T-helper 2 cell treated with Interferon-gamma antibody and Interleukin-4, amounts not matched to agents 100 ng/mL and 5 ng/mL, for 36 hours (primary cell): Measurements from ENCODE around the gene JMJD1C. TPM values are rescaled to one million over a fixed set of nuclear protein-coding genes. Genes with fewer than 3 reads are reported as not detected.
"Not testable (repeated sequence)": the region's sequence is repeated elsewhere in the genome, so short reads cannot be mapped to it uniquely, and the experiment has no call there.

ENCODE experiments used
- intact Hi-C: fragments of 100-400 bp; cut with micrococcal nuclease; formaldehyde crosslinking; loops from one replicate; pipeline ENCODE4 v1.15.1; 2023
- total RNA-seq: library from RNA; stranded (reverse); gene quantifications from 2 replicates; pipeline ENCODE4 v1.2.3, GENCODE V29; 2022

The JMJD1C gene
- total RNA-seq, 1 donor from 2014 or later = 43.3 TPM

DNA sequence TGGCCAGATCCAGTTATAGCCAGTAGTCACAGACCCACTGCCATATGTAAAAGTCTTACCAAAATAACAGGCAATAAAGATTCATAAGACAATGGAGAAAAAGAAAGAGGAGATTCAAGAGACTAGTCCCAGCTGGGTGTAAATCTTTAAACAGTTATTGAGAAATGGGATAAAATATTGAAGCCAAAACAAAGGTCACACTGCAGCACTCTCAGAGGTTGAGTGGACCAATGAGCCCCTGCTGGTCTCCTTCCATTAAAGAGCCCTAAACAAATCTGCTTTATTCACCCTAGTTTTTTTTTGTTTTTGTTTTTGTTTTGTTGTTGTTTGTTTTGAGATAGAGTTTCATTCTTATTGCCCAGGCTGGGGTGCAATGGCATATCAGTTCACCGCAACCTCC lies 98.8 kb downstream of the JMJD1C start:
- intact Hi-C loops = no loop called here

DNA sequence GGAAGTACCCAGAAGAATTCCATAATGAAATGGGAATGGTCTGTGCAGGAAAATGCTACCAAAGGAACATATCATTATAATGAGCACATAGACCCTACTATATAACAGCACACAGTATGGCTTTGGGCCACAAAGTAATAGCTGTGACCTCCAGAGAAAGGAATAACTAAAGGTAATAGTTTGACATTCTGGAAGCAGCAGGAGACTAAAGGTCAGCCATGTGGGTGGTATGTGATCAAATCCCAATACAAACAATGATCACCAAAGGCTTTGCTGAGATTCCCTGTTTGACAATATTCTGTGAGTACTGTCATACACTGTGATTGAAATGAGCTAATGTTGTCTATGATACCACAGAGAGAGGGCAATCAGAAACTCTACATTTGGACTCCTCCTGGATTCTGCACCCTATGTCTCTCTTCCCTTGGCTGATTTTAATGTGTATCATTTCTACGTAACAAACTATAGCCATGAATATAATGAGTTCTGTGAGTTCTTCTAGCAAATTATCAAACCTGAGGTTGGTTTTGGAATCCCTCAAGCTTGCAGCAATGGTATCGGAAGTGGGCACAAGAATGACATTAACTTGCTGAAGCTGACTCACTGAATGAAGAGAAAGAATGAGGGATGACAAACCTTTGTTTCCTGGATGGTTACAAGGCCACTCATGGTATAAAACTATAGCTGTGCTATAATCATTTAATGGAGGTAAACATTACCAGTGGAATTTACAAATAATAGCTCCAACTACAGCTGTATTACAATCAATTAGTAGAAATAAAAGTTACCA lies 99.6 kb downstream of the JMJD1C start:
- intact Hi-C loops = no loop called here

DNA sequence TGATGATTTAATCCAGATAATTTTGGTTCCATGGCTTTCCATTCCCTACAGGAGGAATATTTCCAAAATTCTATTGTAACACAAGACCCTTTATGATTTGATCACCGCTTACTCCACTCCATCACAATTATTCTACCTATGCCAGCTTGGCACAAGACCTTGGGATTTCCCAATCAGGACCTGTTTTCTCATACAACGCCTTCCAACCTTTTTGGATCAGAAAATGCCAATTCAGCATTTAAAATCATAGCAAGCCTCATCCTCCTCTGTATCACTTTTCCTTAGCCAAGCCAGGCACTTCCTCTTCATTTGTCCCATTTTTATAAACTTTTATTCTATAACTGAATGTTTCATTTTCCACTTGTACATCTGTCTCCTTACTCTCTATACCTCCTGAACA lies 100.9 kb downstream of the JMJD1C start:
- intact Hi-C loops = no loop called here

DNA sequence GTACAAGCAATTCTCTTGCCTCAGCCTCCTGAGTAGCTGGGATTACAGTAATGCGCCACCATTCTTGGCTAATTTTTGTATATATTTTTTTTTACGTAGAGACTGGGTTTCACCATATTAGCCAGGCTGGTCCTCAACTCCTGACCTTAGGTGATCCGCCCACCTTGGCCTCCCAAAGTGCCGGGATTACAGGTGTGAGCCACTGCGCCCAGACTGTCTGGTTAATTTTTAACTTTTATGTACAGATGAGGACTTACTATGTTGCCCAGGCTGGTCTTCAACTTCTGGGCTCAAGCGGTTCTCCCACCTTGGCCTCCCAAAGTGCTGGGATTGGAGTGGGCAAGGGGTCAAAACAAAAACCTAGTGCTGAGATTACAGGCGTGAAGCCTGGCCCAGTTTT lies 101.8 kb downstream of the JMJD1C start:
- intact Hi-C loops = no loop called here

DNA sequence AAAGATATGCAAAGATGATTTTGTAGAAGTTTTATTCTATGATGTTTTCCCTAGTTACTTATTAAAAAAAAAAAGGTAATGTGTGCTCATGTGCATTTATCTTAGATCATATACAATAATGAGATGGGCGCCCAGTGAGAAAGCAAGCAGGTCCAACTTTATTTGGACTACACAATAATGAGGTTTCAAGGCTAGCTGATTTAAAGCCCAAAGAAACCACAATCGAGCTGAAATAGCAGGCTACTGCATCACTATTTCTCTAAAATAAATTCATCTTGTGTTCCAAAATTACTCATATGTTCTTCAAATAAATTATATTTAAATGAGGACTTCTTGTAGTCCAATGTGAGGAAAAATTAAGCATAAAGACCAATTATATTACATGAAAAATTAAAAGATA lies 110.1 kb downstream of the JMJD1C start:
- intact Hi-C loops = no loop called here

DNA sequence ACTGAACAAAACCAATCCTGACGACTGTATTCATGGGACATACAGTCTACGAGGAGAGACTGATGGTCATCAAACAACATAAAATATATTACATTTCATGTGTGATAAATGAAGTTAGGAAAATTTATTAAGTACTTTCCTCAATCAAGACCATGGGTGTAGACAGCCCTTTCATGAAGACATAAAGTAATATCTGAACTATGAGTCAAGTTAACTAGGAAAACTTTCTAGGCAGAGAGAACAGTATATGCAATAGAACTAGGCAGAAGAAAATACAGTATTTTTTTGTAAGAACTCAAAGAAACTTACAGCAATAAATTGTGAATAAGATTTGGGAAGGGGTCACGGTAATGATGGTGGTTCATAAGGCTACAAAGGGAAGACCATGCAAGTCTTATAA lies 112.8 kb downstream of the JMJD1C start:
- intact Hi-C loops = no loop called here

DNA sequence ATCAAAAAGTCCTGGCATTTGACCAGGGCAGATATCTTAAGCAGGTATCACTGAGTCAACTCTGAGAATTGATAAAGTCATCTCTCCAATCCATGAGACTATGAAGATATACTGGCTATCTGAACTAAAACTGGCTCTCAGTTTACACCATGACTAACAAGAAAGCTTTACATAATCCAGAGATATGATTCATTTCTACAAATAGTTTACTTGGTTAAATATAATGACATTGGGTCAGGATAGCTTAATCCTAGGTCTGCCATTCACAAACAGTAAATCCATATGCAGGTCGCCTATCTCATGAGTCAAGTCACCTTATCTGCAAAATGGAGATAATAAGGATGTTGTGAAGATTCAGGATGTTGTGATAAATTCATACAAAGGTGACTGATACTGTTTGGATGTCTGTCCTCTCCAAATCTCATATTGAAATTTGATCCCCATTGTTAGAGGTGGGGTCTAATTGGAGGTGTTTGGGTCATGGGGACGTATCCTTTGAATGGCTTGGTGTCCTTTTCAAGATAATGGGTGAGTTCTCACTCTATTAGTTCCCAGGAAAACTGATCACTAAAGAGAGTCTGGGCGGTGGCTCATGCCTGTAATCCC lies 117.4 kb downstream of the JMJD1C start:
- intact Hi-C loops = no loop called here

DNA sequence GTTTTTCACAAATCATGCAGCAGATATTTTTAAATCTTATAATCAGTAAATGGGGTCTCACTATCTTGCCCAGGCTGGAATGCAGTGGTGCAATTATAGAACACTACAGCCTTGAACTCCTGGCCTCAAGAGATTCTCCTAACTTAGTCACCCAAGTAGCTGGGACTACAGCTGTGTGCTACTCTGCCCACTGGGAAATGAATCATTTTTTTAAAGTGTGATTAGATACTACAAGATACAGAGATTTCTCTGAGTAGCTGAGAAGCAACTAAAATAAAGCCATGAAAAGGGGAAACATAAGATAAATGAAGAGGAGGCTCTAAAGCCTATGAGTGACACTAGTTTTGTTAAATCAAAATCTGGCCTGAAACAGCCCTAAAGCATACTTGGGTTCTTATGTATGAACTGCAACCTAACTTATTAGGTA lies 119.7 kb downstream of the JMJD1C start:
- intact Hi-C loops = no loop called here

DNA sequence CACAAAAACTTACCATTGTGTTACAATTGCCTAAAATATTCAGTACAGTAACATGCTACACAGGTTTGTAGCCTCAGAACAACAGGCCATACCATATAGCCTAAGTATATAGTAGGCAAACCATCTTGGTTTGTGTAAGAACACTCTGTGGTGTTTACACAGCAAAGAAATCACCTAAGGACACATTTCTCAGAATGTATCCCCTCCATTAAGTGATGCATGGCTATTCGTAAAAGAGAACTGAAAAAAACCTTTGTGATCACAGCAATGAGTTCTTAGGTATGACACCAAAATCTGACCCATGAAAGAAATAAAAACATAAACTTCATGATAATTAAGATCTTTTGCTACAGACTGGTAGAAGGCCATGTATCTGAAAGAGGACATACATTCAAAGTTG lies 121.5 kb downstream of the JMJD1C start:
- intact Hi-C loops = no loop called here

DNA sequence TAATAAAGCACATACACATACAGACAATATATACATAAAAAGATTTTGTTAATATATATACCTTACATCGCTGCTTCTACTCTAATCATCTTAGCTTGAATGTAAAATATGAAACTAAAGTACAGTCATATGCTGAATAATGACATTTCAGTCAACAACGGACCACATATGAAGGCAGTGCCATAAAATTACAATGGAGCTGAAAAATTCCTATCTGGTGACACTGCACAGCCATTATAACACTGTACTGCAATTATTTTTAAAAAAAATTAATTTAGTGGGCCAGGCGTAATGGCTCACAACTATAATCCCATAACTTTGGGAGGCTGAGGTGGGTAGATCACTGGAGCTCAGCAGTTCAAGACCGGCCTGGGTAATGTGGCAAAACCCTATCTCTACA lies 122.3 kb downstream of the JMJD1C start:
- intact Hi-C loops = no loop called here

DNA sequence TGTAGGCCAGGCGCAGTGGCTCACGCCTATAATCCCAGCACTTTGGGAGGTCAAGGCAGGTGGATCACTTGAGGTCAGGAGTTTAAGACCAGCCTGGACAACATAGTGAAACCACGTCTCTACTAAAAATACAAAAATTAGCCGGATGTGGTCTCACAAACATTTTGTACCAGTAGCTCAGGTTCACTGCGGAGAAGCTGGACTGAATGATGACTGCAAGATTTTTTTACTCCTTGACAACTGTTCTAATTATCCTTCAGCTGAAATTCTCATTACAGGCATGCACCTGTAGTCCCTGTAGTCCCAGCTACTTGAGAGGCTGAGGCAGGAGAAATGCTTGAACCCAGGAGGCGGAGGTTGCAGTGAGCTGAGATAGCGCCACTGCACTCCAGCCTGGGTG lies 126.1 kb downstream of the JMJD1C start:
- intact Hi-C loops = not testable (repeated sequence)

DNA sequence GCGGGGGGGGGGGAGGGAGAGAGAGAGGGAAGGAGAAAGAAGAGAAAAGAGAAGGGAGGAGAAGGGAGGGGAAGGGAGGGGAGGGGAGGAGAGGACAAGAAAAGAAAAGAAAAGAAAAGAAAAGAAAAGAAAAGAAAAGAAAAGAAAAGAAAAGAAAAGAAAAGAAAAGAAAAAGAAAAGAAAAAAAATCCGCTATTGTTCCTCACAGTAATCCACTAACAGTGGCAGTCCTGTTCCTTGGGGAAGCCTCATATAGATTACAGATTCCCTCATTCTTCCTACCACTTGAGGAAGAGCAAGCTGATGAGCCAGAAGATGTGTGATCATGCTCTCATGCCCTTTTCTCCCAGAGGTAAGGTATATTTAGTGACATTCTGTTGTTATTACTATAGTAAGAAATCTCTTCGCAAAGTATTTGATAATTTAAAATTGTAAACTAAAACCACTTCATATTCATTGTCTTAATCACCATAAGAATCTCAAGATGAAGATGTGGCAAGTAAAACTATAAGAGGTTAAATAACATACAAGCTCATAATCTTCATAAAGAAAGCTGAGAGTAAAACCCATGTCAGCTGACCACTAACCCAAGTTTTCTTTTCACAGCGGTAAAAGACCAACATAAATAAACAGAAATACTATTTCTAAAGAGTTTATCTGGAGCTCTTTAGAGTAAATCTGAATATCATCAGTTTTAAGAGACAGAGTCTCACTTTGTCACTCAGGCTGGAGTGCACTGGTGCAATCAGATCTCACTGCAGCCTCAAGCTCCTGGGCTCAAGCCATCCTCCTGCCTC lies 128.1 kb downstream of the JMJD1C start:
- intact Hi-C loops = no loop called here

DNA sequence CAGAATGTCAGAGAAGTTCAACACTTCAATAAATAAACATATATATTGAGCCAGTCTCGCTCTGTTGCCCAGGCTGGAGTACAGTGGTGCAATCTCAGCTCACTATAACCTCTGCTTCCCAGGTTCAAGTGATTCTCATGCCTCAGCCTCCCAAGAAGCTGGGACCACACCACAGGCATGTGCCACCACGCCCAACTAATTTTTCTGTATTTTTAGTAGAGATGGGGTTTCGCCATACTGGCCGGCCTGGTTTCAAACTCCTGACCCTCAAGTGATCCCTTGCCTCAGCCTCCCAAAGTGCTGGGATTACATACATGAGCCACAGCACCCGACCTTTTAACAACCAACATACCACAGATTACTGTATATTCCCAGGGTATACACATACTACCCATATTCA lies 134.2 kb downstream of the JMJD1C start:
- intact Hi-C loops = no loop called here

DNA sequence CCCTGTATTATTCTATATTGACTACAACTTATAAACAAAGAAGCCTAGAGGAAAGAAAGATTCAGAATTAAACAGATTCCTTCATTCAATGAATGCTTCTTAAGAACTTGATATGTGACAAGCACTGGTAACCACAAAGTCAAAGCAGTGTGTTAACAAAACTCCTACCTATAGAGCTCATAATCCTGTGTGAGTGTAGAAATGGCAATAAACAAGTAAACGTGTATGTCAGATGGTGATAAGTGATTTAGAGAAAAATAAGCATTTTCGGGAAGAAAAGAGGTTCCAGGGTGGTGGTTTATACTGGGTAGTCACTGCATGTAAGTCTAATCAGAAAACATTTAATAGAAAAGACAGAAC lies 141.3 kb downstream of the JMJD1C start:
- intact Hi-C loops = no loop called here

DNA sequence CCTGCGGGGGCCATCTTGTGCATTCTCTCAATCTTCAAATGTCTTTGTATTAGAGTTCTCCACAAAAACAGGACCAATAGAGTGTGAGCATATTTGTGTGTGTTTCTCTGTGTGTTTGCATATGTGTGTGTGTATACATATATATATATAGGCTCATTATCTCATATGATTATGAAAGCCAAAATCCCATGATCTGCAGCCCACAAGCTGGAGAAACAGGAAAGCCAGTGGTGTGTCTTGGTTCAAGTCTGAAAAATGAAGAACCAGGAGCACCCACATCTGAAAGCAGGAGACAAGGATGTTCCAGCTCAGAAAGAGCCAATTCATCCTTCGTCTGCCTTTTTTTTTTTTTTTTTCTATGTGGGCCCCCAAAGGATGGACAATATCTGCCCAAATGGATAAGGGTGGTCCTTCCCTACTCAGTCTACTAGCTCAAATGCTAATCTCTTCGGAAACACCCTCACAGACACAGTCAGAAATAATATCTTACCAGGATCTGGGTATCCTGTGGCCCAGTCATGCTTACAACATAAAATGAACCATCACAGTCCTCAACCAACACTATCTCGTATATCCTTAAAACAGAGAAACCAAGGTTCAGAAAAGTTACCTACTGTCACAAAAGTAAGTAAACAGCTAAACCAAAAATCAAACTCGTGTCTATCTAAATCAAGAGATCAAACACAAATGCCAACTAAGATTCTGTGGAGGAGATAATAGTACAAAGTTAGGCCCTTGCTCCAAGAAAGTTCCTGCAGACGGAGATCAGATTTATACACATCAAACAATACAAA lies 141.9 kb downstream of the JMJD1C start:
- intact Hi-C loops = no loop called here

DNA sequence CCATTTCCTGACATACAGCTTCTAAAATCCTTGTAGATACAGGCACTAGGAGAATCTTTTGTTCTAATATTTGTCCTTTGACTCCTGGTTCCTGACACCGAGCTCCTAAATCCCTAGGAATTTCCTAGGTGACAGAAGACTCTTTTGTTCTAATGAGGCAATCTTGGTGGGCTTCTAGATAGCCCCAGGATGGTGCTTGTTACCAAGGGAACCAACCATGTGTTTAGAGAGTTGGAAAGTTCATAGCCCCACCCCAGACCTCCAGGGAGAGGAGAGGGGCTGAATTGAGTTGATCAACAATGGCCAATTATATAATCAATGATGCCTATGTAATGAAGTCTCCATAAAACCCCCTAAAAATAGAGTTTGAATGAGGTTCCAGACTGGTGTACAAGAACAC lies 145.1 kb downstream of the JMJD1C start:
- intact Hi-C loops = no loop called here

DNA sequence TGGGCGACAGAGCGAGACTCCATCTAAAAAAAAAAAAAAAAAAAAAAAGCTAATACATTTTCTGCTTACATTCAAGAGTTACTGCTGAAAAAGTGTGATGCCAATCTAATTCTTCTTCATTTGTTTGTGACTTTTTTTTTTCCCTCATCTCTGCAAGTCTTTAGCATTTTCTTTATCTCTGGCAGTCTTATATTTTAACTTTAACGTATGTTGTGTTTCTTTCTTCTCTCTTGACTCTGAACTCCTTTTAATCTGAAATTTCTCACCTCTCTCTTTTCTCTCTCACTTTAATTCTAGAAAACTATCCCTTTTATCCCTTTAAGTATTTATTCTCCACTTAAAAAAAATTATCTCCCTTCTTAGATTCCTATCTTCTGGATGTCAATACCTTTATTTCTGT lies 146.5 kb downstream of the JMJD1C start:
- intact Hi-C loops = no loop called here

DNA sequence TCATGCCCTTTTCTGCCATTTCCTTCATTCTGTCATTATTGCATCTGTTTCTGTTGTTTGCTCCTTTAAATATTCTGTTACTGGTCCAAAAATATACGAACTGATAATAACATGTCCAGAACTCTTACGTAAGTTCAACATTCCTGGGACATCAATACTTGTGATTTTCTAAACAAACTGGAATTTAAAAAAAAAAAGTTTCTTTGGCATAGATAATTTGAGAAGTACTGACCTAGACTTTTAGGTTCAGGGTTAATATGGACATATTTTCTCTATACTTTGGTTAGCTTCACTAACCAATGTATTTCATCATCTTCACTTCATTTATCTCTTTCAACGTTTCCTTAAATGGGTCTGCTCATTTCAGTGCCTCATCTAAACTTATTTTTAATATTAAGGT lies 147.3 kb downstream of the JMJD1C start:
- intact Hi-C loops = no loop called here

DNA sequence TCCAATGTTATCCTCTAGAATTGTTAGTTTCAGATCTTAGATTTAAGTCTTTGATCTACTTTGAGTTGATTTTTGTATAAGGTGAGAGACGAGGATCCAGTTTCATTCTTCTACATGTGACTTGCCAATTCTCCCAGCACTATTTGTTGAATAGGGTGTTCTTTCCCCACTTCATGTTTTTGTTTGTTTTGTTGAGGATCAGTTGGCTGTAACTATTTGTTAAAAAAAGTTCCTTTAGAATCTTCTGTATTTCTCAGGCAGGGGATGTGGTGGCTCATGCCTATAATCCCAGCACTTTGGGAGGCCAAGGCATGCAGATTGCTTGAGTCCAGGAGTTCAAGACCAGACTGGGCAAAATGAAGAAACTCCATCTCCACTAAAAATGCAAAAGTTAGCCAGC lies 151.8 kb downstream of the JMJD1C start:
- intact Hi-C loops = no loop called here

DNA sequence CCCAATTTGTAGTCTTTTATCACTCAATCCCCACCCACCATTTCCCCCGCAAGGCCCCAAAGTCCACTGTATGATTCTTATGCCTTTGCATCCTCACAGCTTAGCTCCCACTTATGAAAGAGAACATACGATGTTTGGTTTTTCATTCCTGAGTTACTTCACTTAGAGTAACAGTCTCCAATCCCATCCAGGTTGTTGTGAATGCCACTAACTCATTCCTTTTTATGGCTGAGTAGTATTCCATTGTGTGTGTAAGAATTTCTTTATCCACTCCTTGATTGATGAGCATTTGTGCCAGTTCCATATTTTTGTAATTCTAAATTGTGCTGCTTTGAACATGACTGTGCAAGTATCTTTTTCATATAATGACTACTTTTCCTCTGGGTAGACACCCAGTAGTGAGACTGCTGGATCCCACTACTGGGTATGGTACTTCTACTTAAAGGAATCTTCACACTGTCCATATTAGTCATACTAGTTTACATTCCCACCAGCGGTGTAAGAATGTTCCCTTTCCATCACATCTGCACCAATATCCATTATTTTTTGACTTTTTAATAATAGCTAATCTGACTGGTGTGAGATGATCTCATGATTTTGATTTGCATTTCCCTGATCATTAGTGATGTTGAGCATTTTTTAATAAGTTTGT lies 152.6 kb downstream of the JMJD1C start:
- intact Hi-C loops = no loop called here

DNA sequence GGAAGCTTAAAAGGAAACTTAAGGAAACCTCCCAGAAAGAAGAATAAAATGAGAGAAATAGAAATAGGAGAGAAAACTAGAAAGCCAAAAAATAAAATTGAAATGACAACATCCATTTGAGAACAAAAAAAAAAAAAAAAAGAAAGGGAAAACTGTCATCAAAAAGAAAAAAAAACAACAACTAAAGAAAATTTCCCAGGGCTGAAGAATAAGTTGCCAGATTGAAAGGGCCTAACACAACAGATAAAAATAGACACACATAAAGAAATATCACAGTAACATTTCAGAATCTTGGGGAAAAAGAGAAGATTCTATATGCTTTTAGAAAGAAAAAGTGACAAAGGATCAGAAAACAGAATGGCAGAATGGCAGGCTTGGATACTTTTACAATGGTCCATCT lies 157.1 kb downstream of the JMJD1C start:
- intact Hi-C loops = no loop called here
